H1 (cell line): ENCODE measurements around the gene TUBA8. TPM values are rescaled to one million over a fixed set of nuclear protein-coding genes. Genes with fewer than 3 reads are reported as not detected.

ENCODE experiments used
- BCL11A ChIP-seq, 2 experiments: IDR thresholded peaks; one replicate each; pipeline ENCODE4 v1.6.1; 2011; ENCODE audit warnings: low read depth in 2 of 2, low read length in 2 of 2, mild to moderate bottlenecking in 2 of 2
- CHD7 ChIP-seq: fragments of 300-600 bp; sonication (generic); IDR thresholded peaks from 2 replicates; pipeline ENCODE4 v1.7.1; 2012; ENCODE audit warnings: low read length, moderate library complexity, mild to moderate bottlenecking, inconsistent platforms; ENCODE audit not compliant: insufficient replicate concordance
- FOSL1 ChIP-seq: IDR thresholded peaks from 2 replicates; pipeline ENCODE4 v1.6.1; 2011; ENCODE audit warnings: mild to moderate bottlenecking, low read depth, low read length, moderate library complexity; ENCODE audit not compliant: insufficient read depth
- POU5F1 ChIP-seq: IDR thresholded peaks from 2 replicates; pipeline ENCODE4 v1.6.1; 2011; ENCODE audit warnings: low read depth, mild to moderate bottlenecking, low read length, moderate library complexity
- RAD21 ChIP-seq, 2 experiments: IDR thresholded peaks in 1 of 2; conservative IDR thresholded peaks in 1 of 2; 2 replicates each; pipeline ENCODE4 v1.6.1; 2011; ENCODE audit warnings: low read depth in 2 of 2, low read length in 2 of 2, improper control_type of control experiment in 1 of 2, inconsistent platforms in 1 of 2, mild to moderate bottlenecking in 1 of 2, moderate library complexity in 1 of 2
- SIN3A ChIP-seq, 2 experiments: IDR thresholded peaks in 1 of 2; conservative IDR thresholded peaks in 1 of 2; 2 replicates each; pipeline ENCODE4 v1.6.1; 2011 to 2012; ENCODE audit warnings: low read length in 2 of 2, improper control_type of control experiment in 1 of 2, low read depth in 1 of 2, mild to moderate bottlenecking in 1 of 2
- SUZ12 ChIP-seq: fragments of 200-600 bp; sonication (generic); IDR thresholded peaks from 2 replicates; pipeline ENCODE4 v1.6.1; 2012; ENCODE audit warnings: mild to moderate bottlenecking, inconsistent platforms, low read length, moderate library complexity, mixed read lengths
- polyA plus RNA-seq, 7 experiments: library from polyadenylated mRNA; depleted of rRNA in 3 of 7; stranded (reverse) in 5 of 7; unstranded in 2 of 7; fragments of >200 nt in 5 of 7; fragments of 200-250 nt in 2 of 7; gene quantifications; 1 replicate in 5 of 7; 2 replicates in 1 of 7; 4 replicates in 1 of 7; pipeline versions ENCODE4 v1.2.1 to v1.2.3, GENCODE V29; 2011 to 2013; ENCODE audit warnings: missing spikeins in 2 of 7, mixed read lengths in 2 of 7
- total RNA-seq: library from RNA; stranded (reverse); fragmentation: NEBNext Ultra II Directional; extraction: Animal tissue kit (Norgen Biotek cat#: 25700); gene quantifications from 2 replicates; pipeline ENCODE4 v1.2.1, GENCODE V29; 2021

Gene TUBA8
- total and polyA plus RNA-seq, 2 of the 8 experiments (the other 6 are each of a cell fraction or from before 2014, with no cell fraction given) = 1.0 to 4.0 TPM

GRCh38 chr22:18093661-18094060 is 16.9 kb upstream of the TUBA8 start (continued):
- TF ChIP-seq SIN3A (conservative IDR thresholded peaks at IDR 0.05 in 1 of 2, IDR thresholded peaks at IDR 0.05 in 1 of 2; ENCODE audit: low read depth in 1 of 2, low read length in 2 of 2) (no peak), SUZ12 (no peak), BCL11A (IDR thresholded peaks at IDR 0.05; ENCODE audit: low read depth in 2 of 2, low read length in 2 of 2) (no peak), FOSL1 (no peak), RAD21 (IDR thresholded peaks at IDR 0.05 in 1 of 2, conservative IDR thresholded peaks at IDR 0.05 in 1 of 2; ENCODE audit: low read depth in 2 of 2, low read length in 2 of 2) (no peak), POU5F1 (no peak), CHD7 (no peak)
